ENCODE measurements around the gene FKBP15. TPM values are rescaled to one million over a fixed set of nuclear protein-coding genes. Genes with fewer than 3 reads are reported as not detected.
A peak's percentile ranks its signal among the peaks of the same experiment; 100 is the strongest.

The FKBP15 gene
- polyA plus RNA-seq, 1 of the 3 experiments (the other 2 are of a cell fraction), result 13.9 TPM

DNA sequence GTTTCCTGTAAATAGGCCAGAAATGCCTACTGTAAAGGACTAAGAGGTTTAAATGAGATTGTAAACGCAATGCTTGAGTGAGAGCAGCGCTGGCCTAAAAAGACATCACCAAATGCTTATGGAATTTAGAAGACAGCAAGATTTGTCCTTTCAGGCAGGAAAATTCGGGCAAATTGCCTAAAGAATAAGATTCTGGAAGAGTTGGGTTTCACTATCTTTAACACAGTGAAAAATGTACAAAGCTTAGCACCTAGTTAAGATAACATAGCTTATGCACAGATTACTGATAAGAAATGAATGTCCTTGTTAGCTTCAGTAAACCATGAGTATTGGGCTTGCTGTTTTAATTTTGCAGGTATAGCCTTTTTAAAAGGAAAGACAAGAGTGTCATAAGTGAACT, 4.7 kb downstream of the FKBP15 start (continued):
- no peak for TF ChIP-seq EP300 (IDR thresholded peaks at IDR 0.05; ENCODE audit: borderline replicate concordance in 1 of 2, low read depth in 1 of 2, low read length in 1 of 2)

GRCh38 chr9:113215132-113215531, 5.9 kb downstream of the FKBP15 start:
- H3K27ac ChIP-seq (ENCODE audit: low read depth in 2 of 2, low read length in 1 of 2), result no peak overlapping the region
- WGBS (ENCODE audit: low lambda C conversion rate), result 66% methylated on average over 3 of the region's 3 CpGs
- no peak for DNase-seq
- no peak overlapping the region for H2AFZ ChIP-seq (ENCODE audit: low read depth)
- CTCF ChIA-PET, result no interaction called here
- no peak overlapping the region for H3K9ac ChIP-seq
- H3K4me1 ChIP-seq (ENCODE audit: control insufficient read depth in 1 of 2, insufficient read depth in 2 of 2, low read depth in 1 of 2, low read length in 1 of 2), result peaks cover 5 to 13% of the 10 kb centered on the region in 2 experiments; a peak in 3 of 4 replicates
- H3K9me3 ChIP-seq, result no peaks in the 10 kb centered on the region
- POLR2A ChIA-PET, result no interaction called here
- H3K4me2 ChIP-seq, result no peak overlapping the region
- H3F3A ChIP-seq (replicated peaks; ENCODE audit: insufficient read depth), result peaks cover 4% of the 10 kb centered on the region
- H3K79me2 ChIP-seq (ENCODE audit: insufficient read depth), result peaks cover 63% of the 10 kb centered on the region
- H3K4me3 ChIP-seq (ENCODE audit: low read depth in 2 of 2, low read length in 1 of 2), result no peak overlapping the region
- TF ChIP-seq FOXM1 (IDR thresholded peaks at IDR 0.05; ENCODE audit: low read depth) (no peak), ELF1 (IDR thresholded peaks at IDR 0.05) (no peak), TAF1 (IDR thresholded peaks at IDR 0.05; ENCODE audit: borderline replicate concordance, low read depth, low read length) (no peak), EP300 (IDR thresholded peaks at IDR 0.05; ENCODE audit: borderline replicate concordance in 1 of 2, low read depth in 1 of 2, low read length in 1 of 2) (no peak), SIN3A (IDR thresholded peaks at IDR 0.05; ENCODE audit: borderline replicate concordance, low read depth, low read length) (no peak), GABPA (IDR thresholded peaks at IDR 0.05; ENCODE audit: low read depth) (no peak), TEAD4 (IDR thresholded peaks at IDR 0.05; ENCODE audit: borderline replicate concordance, insufficient read depth) (no peak), JUND (IDR thresholded peaks at IDR 0.05) (no peak), FOXJ3 (CRISPR knock-in tag; IDR thresholded peaks at IDR 0.05) (no peak), NFIC (IDR thresholded peaks at IDR 0.05; ENCODE audit: borderline replicate concordance) (peak; percentile 38; the same call in 1 of the 2 replicates), FOSL2 (IDR thresholded peaks at IDR 0.05; ENCODE audit: borderline replicate concordance, low read depth) (peak; percentile 21; the same call in 1 of the 2 replicates)
- TF ChIP-seq, protein P1, sequence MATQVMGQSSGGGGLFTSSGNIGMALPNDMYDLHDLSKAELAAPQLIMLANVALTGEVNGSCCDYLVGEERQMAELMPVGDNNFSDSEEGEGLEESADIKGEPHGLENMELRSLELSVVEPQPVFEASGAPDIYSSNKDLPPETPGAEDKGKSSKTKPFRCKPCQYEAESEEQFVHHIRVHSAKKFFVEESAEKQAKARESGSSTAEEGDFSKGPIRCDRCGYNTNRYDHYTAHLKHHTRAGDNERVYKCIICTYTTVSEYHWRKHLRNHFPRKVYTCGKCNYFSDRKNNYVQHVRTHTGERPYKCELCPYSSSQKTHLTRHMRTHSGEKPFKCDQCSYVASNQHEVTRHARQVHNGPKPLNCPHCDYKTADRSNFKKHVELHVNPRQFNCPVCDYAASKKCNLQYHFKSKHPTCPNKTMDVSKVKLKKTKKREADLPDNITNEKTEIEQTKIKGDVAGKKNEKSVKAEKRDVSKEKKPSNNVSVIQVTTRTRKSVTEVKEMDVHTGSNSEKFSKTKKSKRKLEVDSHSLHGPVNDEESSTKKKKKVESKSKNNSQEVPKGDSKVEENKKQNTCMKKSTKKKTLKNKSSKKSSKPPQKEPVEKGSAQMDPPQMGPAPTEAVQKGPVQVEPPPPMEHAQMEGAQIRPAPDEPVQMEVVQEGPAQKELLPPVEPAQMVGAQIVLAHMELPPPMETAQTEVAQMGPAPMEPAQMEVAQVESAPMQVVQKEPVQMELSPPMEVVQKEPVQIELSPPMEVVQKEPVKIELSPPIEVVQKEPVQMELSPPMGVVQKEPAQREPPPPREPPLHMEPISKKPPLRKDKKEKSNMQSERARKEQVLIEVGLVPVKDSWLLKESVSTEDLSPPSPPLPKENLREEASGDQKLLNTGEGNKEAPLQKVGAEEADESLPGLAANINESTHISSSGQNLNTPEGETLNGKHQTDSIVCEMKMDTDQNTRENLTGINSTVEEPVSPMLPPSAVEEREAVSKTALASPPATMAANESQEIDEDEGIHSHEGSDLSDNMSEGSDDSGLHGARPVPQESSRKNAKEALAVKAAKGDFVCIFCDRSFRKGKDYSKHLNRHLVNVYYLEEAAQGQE (IDR thresholded peaks at IDR 0.05; ENCODE audit: low read depth, low read length), result no peak
- TF ChIP-seq, protein P2, sequence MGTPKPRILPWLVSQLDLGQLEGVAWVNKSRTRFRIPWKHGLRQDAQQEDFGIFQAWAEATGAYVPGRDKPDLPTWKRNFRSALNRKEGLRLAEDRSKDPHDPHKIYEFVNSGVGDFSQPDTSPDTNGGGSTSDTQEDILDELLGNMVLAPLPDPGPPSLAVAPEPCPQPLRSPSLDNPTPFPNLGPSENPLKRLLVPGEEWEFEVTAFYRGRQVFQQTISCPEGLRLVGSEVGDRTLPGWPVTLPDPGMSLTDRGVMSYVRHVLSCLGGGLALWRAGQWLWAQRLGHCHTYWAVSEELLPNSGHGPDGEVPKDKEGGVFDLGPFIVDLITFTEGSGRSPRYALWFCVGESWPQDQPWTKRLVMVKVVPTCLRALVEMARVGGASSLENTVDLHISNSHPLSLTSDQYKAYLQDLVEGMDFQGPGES (IDR thresholded peaks at IDR 0.05; ENCODE audit: low read depth, low read length), result no peak
- TF ChIP-seq, protein P3, sequence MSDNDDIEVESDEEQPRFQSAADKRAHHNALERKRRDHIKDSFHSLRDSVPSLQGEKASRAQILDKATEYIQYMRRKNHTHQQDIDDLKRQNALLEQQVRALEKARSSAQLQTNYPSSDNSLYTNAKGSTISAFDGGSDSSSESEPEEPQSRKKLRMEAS (IDR thresholded peaks at IDR 0.05; ENCODE audit: low read depth), result no peak
- H3K36me3 ChIP-seq (replicated peaks in 1 of 2; ENCODE audit: control insufficient read depth in 1 of 2, insufficient read depth in 2 of 2, low read length in 1 of 2), result peaks cover 2 to 10% of the 10 kb centered on the region in 2 experiments
- H4K20me1 ChIP-seq (ENCODE audit: insufficient read depth), result no peaks in the 10 kb centered on the region
- H3K27me3 ChIP-seq (ENCODE audit: insufficient read depth), result no peaks in the 10 kb centered on the region
- H3K9me2 ChIP-seq, result no peaks in the 10 kb centered on the region

All from SK-N-SH (cell line).